Cardiac muscle cell (in vitro differentiated cells and primary cell): ENCODE measurements around the gene TRAF2. TPM values are rescaled to one million over a fixed set of nuclear protein-coding genes. Genes with fewer than 3 reads are reported as not detected.

Source experiments
- DNase-seq, 2 donors: peaks; one replicate each; pipeline versions ENCODE4 v3.0.0 to v3.0.0-alpha.2; 2010 to 2017; ENCODE audit warnings: low read depth in 1 of 2, low spot score in 1 of 2
- H3K27ac ChIP-seq: fragments of 200-600 bp; sonication (generic); 2 replicates; pipeline ENCODE4 v1.5.1; 2016
- H3K27me3 ChIP-seq: fragments of 200-600 bp; sonication (generic); 2 replicates; pipeline ENCODE4 v1.6.0; 2016; ENCODE audit warnings: control low read depth
- H3K36me3 ChIP-seq: fragments of 200-600 bp; sonication (generic); 2 replicates; pipeline ENCODE4 v1.5.1; 2016; ENCODE audit warnings: control low read depth
- H3K4me1 ChIP-seq: fragments of 200-600 bp; sonication (generic); 2 replicates; pipeline ENCODE4 v1.8.1; 2017; ENCODE audit warnings: low read depth, mild to moderate bottlenecking, mixed run types
- H3K4me3 ChIP-seq: fragments of 200-600 bp; sonication (generic); 2 replicates; pipeline ENCODE4 v1.5.1; 2016; ENCODE audit warnings: mild to moderate bottlenecking
- H3K9me3 ChIP-seq: fragments of 200-600 bp; sonication (generic); 2 replicates; pipeline ENCODE4 v1.5.1; 2017; ENCODE audit warnings: low read depth, mild to moderate bottlenecking, control low read depth
- polyA plus RNA-seq: library from polyadenylated mRNA; unstranded; fragments of >200 nt; fragmentation: Nextera tagmentation; extraction: Ambion mirVana; gene quantifications from 2 replicates; pipeline ENCODE4 v1.2.1, GENCODE V29; 2016
- total RNA-seq: library from RNA; depleted of rRNA; stranded (reverse); fragments of >200 nt; gene quantifications from 2 replicates; pipeline ENCODE4 v1.2.3, GENCODE V29; 2016
- TF ChIP-seq, protein P1 (sequence below): IDR thresholded peaks from 2 replicates; pipeline ENCODE4 v1.5.1; 2012; ENCODE audit warnings: low read depth, mild to moderate bottlenecking, low read length

TRAF2 gene
- total and polyA plus RNA-seq, 2 experiments from 2014 or later = 25.6 to 37.2 TPM

DNA sequence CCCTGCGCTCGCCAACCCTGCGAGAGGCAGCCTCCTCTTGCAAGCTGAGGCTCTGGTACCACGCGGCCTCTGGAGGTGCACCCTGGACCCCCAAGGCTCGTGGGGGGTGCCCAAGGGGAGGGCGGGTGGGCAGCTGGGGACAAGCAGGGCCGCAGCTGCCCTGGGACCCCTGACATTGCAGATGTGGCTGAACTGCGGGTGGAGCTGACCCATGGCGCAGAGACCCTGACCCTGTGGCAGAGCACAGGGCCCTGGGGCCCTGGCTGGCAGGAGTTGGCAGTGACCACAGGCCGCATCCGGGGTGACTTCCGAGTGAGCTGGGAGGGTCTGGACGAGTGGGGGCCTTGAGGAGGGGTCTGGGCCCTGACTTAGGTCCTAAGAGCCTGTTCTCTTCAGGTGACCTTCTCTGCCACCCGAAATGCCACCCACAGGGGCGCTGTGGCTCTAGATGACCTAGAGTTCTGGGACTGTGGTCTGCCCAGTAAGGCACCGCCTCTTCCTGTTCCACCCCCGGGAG is 32.7 kb upstream of the TRAF2 start:
- Histone ChIP-seq H3K27ac (peak overlapping the region; percentile 34), H3K36me3 (peaks cover 9% of the 10 kb centered on the region), H3K27me3 (no peaks in the 10 kb centered on the region), H3K4me3 (no peak overlapping the region), H3K9me3 (no peaks in the 10 kb centered on the region), H3K4me1 (peaks cover 5% of the 10 kb centered on the region)
- TF ChIP-seq, protein P1, sequence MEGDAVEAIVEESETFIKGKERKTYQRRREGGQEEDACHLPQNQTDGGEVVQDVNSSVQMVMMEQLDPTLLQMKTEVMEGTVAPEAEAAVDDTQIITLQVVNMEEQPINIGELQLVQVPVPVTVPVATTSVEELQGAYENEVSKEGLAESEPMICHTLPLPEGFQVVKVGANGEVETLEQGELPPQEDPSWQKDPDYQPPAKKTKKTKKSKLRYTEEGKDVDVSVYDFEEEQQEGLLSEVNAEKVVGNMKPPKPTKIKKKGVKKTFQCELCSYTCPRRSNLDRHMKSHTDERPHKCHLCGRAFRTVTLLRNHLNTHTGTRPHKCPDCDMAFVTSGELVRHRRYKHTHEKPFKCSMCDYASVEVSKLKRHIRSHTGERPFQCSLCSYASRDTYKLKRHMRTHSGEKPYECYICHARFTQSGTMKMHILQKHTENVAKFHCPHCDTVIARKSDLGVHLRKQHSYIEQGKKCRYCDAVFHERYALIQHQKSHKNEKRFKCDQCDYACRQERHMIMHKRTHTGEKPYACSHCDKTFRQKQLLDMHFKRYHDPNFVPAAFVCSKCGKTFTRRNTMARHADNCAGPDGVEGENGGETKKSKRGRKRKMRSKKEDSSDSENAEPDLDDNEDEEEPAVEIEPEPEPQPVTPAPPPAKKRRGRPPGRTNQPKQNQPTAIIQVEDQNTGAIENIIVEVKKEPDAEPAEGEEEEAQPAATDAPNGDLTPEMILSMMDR = no peak
- no peak for DNase-seq

DNA sequence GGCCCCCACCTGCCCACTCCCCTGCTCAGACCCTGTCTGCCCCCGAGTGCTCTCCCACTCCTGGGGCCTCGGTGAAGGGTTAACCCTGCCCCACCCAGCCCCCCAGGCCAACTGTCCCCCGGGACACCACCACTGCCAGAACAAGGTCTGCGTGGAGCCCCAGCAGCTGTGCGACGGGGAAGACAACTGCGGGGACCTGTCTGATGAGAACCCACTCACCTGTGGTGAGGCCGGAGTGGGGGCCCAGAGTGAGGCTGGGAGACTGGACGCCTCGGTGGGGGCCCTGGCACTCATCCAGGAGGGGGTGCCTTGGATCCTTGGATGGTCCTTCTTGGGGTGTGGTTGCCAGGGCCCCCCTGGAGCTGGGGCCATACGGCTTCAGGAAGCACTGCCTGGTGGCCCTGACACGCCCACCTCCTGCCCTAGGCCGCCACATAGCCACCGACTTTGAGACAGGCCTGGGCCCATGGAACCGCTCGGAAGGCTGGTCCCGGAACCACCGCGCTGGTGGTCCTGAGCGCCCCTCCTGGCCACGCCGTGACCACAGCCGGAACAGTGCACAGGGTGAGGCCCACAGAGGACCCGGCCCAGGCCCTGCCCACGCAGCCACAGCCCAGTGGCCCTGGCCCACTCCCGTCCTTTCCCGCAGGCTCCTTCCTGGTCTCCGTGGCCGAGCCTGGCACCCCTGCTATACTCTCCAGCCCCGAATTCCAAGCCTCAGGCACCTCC is 32.0 kb upstream of the TRAF2 start:
- Histone ChIP-seq H3K27ac (peak overlapping the region; percentile 34), H3K36me3 (peaks cover 9% of the 10 kb centered on the region), H3K4me1 (peaks cover 5% of the 10 kb centered on the region), H3K27me3 (no peaks in the 10 kb centered on the region), H3K9me3 (no peaks in the 10 kb centered on the region), H3K4me3 (no peak overlapping the region)
- no peak for DNase-seq
- TF ChIP-seq, protein P1 = no peak

- no peak overlapping the region for H3K27ac ChIP-seq
- DNase-seq = no peak
- peaks cover 9% of the 10 kb centered on the region for H3K36me3 ChIP-seq
- H3K4me3 ChIP-seq = no peak overlapping the region
- no peaks in the 10 kb centered on the region for H3K9me3 ChIP-seq
- no peaks in the 10 kb centered on the region for H3K27me3 ChIP-seq
- peaks cover 5% of the 10 kb centered on the region for H3K4me1 ChIP-seq
- TF ChIP-seq, protein P1 = no peak
Measured at GRCh38 chr9:136854842-136855460, 31.4 kb upstream of the TRAF2 start.

- Histone ChIP-seq H3K36me3 (peaks cover 9% of the 10 kb centered on the region), H3K4me1 (no peaks in the 10 kb centered on the region), H3K27me3 (no peaks in the 10 kb centered on the region), H3K27ac (no peak overlapping the region), H3K9me3 (no peaks in the 10 kb centered on the region), H3K4me3 (no peak overlapping the region)
- no peak for DNase-seq
- TF ChIP-seq, protein P1 = no peak
Measured at GRCh38 chr9:136855461-136856078, 30.7 kb upstream of the TRAF2 start.

DNA sequence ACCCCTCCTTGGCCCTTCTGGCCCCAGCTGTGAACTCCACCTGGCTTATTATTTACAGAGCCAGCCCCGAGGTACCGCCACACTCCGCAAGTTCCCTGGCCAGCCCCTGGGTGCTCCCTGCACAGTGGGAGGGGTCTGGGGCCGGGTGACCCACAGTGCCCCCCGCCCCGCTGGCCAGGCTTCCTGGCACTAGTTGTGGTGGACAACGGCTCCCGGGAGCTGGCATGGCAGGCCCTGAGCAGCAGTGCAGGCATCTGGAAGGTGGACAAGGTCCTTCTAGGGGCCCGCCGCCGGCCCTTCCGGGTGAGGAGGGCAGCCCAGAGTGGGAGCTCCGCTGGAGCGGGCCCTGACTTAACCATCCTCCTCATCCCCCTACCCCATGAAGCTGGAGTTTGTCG is 30.2 kb upstream of the TRAF2 start:
- no peak for DNase-seq
- TF ChIP-seq, protein P1 = no peak
- Histone ChIP-seq H3K27me3 (no peaks in the 10 kb centered on the region), H3K9me3 (no peaks in the 10 kb centered on the region), H3K27ac (no peak overlapping the region), H3K4me1 (no peaks in the 10 kb centered on the region), H3K4me3 (no peak overlapping the region), H3K36me3 (peaks cover 4% of the 10 kb centered on the region)
